Thymus (tissue), 11 donors: ENCODE measurements around the gene ANGEL2. TPM values are rescaled to one million over a fixed set of nuclear protein-coding genes. Genes with fewer than 3 reads are reported as not detected.
"Not testable (repeated sequence)": the region's sequence is repeated elsewhere in the genome, so short reads cannot be mapped to it uniquely, and the experiment has no call there.

Source experiments
- DNase-seq, 9 donors: peaks; one replicate each; pipeline ENCODE4 v3.0.0-alpha.2; 2013; ENCODE audit warnings: low spot score in 9 of 9, low read depth in 6 of 9, missing footprints in 1 of 9
- H3K27ac ChIP-seq, 2 donors: one replicate each; pipeline ENCODE4 v1.5.1; 2013; ENCODE audit warnings: control low read depth in 1 of 2, low read depth in 1 of 2, low read length in 1 of 2, mild to moderate bottlenecking in 1 of 2, moderate library complexity in 1 of 2
- H3K27me3 ChIP-seq, 2 donors: one replicate each; pipeline ENCODE4 v1.5.1; 2013; ENCODE audit warnings: low read length in 1 of 2; ENCODE audit not compliant: control insufficient read depth in 2 of 2, insufficient read depth in 1 of 2
- H3K36me3 ChIP-seq, 2 donors: one replicate each; pipeline ENCODE4 v1.5.1; 2013; ENCODE audit warnings: low read length in 1 of 2, mild to moderate bottlenecking in 1 of 2, moderate library complexity in 1 of 2; ENCODE audit not compliant: control insufficient read depth in 2 of 2, insufficient read depth in 2 of 2
- H3K4me1 ChIP-seq, 2 donors: one replicate each; pipeline ENCODE4 v1.5.1; 2013; ENCODE audit warnings: low read length in 2 of 2; ENCODE audit not compliant: control insufficient read depth in 2 of 2, insufficient read depth in 2 of 2
- H3K4me3 ChIP-seq, 2 donors: one replicate each; pipeline ENCODE4 v1.5.1; 2013; ENCODE audit warnings: low read length in 2 of 2, control low read depth in 1 of 2, mild to moderate bottlenecking in 1 of 2
- H3K9me3 ChIP-seq, 2 donors: one replicate each; pipeline ENCODE4 v1.5.1; 2013; ENCODE audit warnings: low read length in 1 of 2, mild to moderate bottlenecking in 1 of 2; ENCODE audit not compliant: control insufficient read depth in 2 of 2, insufficient read depth in 1 of 2
- WGBS: extraction: QIAGEN DNeasy Blood & Tissue Kit; methylation state at CpG from one replicate; pipeline ENCODE4 v1.1.7; 2013; 5-methylcytosine and 5-hydroxymethylcytosine counted together
- polyA plus RNA-seq: library from polyadenylated mRNA; stranded (reverse); fragments of 200-250 nt; gene quantifications from one replicate; pipeline ENCODE4 v1.2.3, GENCODE V29; 2013
- total RNA-seq: library from RNA; stranded (reverse); fragments of 120-200 nt; gene quantifications from one replicate; pipeline ENCODE4 v1.2.4, GENCODE V29; 2013
- donor health status: healthy.

Gene ANGEL2
- total and polyA plus RNA-seq, 2 donors: 27.5 to 35.6 TPM

GRCh38 chr1:212973426-212973825, 42.2 kb downstream of the ANGEL2 start:
- Histone ChIP-seq H3K4me3 (no peak overlapping the region), H3K9me3 (no peaks in the 10 kb centered on the region), H3K36me3 (peaks cover 0 to 2% of the 10 kb centered on the region in 2 donors), H3K4me1 (peaks cover 0 to 10% of the 10 kb centered on the region in 2 donors), H3K27ac (no peak overlapping the region), H3K27me3 (no peaks in the 10 kb centered on the region)
- 96% methylated on average over 4 of the region's 4 CpGs for WGBS
- DNase-seq: no peak

- Histone ChIP-seq H3K27me3 (no peaks in the 10 kb centered on the region), H3K9me3 (no peaks in the 10 kb centered on the region), H3K36me3 (no peaks in the 10 kb centered on the region), H3K27ac (no peak overlapping the region), H3K4me1 (peaks cover 0 to 23% of the 10 kb centered on the region in 2 donors), H3K4me3 (no peak overlapping the region)
- WGBS: 98% methylated on average over 5 of the region's 5 CpGs
- no peak for DNase-seq
Observed at GRCh38 chr1:212971312-212971711, 44.4 kb downstream of the ANGEL2 start.

GRCh38 chr1:212970085-212970484, 45.6 kb downstream of the ANGEL2 start:
- Histone ChIP-seq H3K27ac (no peak overlapping the region), H3K9me3 (no peaks in the 10 kb centered on the region), H3K4me1 (peaks cover 0 to 23% of the 10 kb centered on the region in 2 donors), H3K36me3 (no peaks in the 10 kb centered on the region), H3K4me3 (no peak overlapping the region), H3K27me3 (no peaks in the 10 kb centered on the region)
- no peak for DNase-seq
- 90% methylated on average over 4 of the region's 4 CpGs for WGBS

- DNase-seq: no peak
- no peak overlapping the region for H3K27ac ChIP-seq
- no peaks in the 10 kb centered on the region for H3K27me3 ChIP-seq
- peaks cover 0 to 23% of the 10 kb centered on the region in 2 donors for H3K4me1 ChIP-seq
- H3K9me3 ChIP-seq: no peaks in the 10 kb centered on the region
- no peaks in the 10 kb centered on the region for H3K36me3 ChIP-seq
- H3K4me3 ChIP-seq: no peak overlapping the region
- WGBS: 64% methylated on average over 3 of the region's 3 CpGs
Observed at GRCh38 chr1:212968368-212968863, 47.3 kb downstream of the ANGEL2 start.

- no peaks in the 10 kb centered on the region for H3K36me3 ChIP-seq
- DNase-seq: peak in 1 of 9 donors; percentile 24
Observed at GRCh38 chr1:212967801-212968200, 47.9 kb downstream of the ANGEL2 start.

GRCh38 chr1:212966616-212967015, 49.1 kb downstream of the ANGEL2 start:
- Histone ChIP-seq H3K4me3 (no peak overlapping the region), H3K4me1 (peaks cover 0 to 23% of the 10 kb centered on the region in 2 donors), H3K27me3 (no peaks in the 10 kb centered on the region), H3K36me3 (no peaks in the 10 kb centered on the region), H3K9me3 (no peaks in the 10 kb centered on the region), H3K27ac (no peak overlapping the region)
- WGBS: 96% methylated on average over 5 of the region's 5 CpGs
- no peak for DNase-seq

More at GRCh38 chr1:212967801-212968200, 47.9 kb downstream of the ANGEL2 start:
- H3K4me1 ChIP-seq: peaks cover 0 to 23% of the 10 kb centered on the region in 2 donors
- no peaks in the 10 kb centered on the region for H3K9me3 ChIP-seq
- no peak overlapping the region for H3K27ac ChIP-seq
- H3K27me3 ChIP-seq: no peaks in the 10 kb centered on the region
- WGBS: 91% methylated on average over 8 of the region's 8 CpGs
- H3K4me3 ChIP-seq: no peak overlapping the region

- H3K27me3 ChIP-seq, H3K27ac ChIP-seq, H3K36me3 ChIP-seq, H3K4me3 ChIP-seq, H3K9me3 ChIP-seq, DNase-seq: not testable (repeated sequence)
- peaks cover 0 to 21% of the 10 kb centered on the region in 2 donors for H3K4me1 ChIP-seq
- WGBS: 95% methylated on average over 1 of the region's 1 CpG
Observed at GRCh38 chr1:212964993-212965392, 50.7 kb downstream of the ANGEL2 start.

- no peak overlapping the region for H3K4me3 ChIP-seq
- H3K27me3 ChIP-seq: no peaks in the 10 kb centered on the region
- no peaks in the 10 kb centered on the region for H3K9me3 ChIP-seq
- WGBS: 90% methylated on average over 6 of the region's 6 CpGs
- H3K4me1 ChIP-seq: peaks cover 0 to 20% of the 10 kb centered on the region in 2 donors
- no peaks in the 10 kb centered on the region for H3K36me3 ChIP-seq
- DNase-seq: no peak
- no peak overlapping the region for H3K27ac ChIP-seq
Observed at GRCh38 chr1:212964102-212964501, 51.6 kb downstream of the ANGEL2 start.

GRCh38 chr1:212962509-212962908, 53.2 kb downstream of the ANGEL2 start:
- 95% methylated on average over 5 of the region's 5 CpGs for WGBS
- Histone ChIP-seq H3K4me3 (no peak overlapping the region), H3K27ac (no peak overlapping the region)

More at GRCh38 chr1:212962509-212962908, 53.2 kb downstream of the ANGEL2 start:
- no peaks in the 10 kb centered on the region for H3K36me3 ChIP-seq
- H3K4me1 ChIP-seq: peaks cover 3 to 21% of the 10 kb centered on the region in 2 donors
- H3K9me3 ChIP-seq: no peaks in the 10 kb centered on the region
- no peaks in the 10 kb centered on the region for H3K27me3 ChIP-seq
- DNase-seq: no peak
